Astrocyte (in vitro differentiated cells and primary cell): ENCODE results near the gene FRMD4A. TPM values are rescaled to one million over a fixed set of nuclear protein-coding genes. Genes with fewer than 3 reads are reported as not detected.

ENCODE experiments used
- DNase-seq: peaks from one replicate; pipeline ENCODE4 v3.0.0-alpha.2; 2010; ENCODE audit warnings: low read depth
- FAIRE-seq: peaks from 2 replicates; lab custom pipeline; 2011; peaks lifted over from hg19 to GRCh38; lab: Jason Lieb, UNC
- H2AFZ ChIP-seq: 2 replicates; pipeline ENCODE4 v1.6.0; 2012; ENCODE audit warnings: low read depth, low read length, inconsistent platforms
- H3K27ac ChIP-seq: 2 replicates; pipeline ENCODE4 v1.5.1; 2011; ENCODE audit warnings: low read depth, low read length, inconsistent platforms
- H3K27me3 ChIP-seq: 2 replicates; pipeline ENCODE4 v1.6.0; 2011; ENCODE audit warnings: low read length, inconsistent platforms; ENCODE audit not compliant: insufficient read depth
- H3K36me3 ChIP-seq: 2 replicates; pipeline ENCODE4 v1.5.1; 2011; ENCODE audit warnings: low read length, inconsistent platforms; ENCODE audit not compliant: insufficient read depth
- H3K4me1 ChIP-seq: 2 replicates; pipeline ENCODE4 v1.5.1; 2011; ENCODE audit warnings: low read length, inconsistent platforms; ENCODE audit not compliant: insufficient read depth
- H3K4me2 ChIP-seq: 2 replicates; pipeline ENCODE4 v1.6.0; 2012; ENCODE audit warnings: low read length, inconsistent platforms
- H3K4me3 ChIP-seq: 2 replicates; pipeline ENCODE4 v1.5.1; 2011; ENCODE audit warnings: low read depth, mild to moderate bottlenecking, low read length, inconsistent platforms; ENCODE audit not compliant: insufficient read depth
- H3K79me2 ChIP-seq: 2 replicates; pipeline ENCODE4 v1.6.0; 2012; ENCODE audit warnings: mild to moderate bottlenecking, low read length, inconsistent platforms; ENCODE audit not compliant: insufficient read depth
- H3K9ac ChIP-seq: 2 replicates; pipeline ENCODE4 v1.6.0; 2012; ENCODE audit warnings: mild to moderate bottlenecking, low read length, inconsistent platforms
- H3K9me3 ChIP-seq: 2 replicates; pipeline ENCODE4 v1.5.1; 2012; ENCODE audit warnings: low read depth, mild to moderate bottlenecking, low read length, inconsistent platforms; ENCODE audit not compliant: insufficient read depth
- H4K20me1 ChIP-seq: 2 replicates; pipeline ENCODE4 v1.6.0; 2012; ENCODE audit warnings: low read length, inconsistent platforms; ENCODE audit not compliant: insufficient read depth
- H3K27ac Mint-ChIP-seq: one replicate; pipeline ENCODE4 v1.8.0; 2021; ENCODE audit warnings: mild to moderate bottlenecking, mixed read lengths; ENCODE audit not compliant: unreplicated experiment
- H3K27me3 Mint-ChIP-seq: one replicate; pipeline ENCODE4 v1.8.0; 2021; ENCODE audit warnings: low read depth, mixed read lengths; ENCODE audit not compliant: unreplicated experiment
- H3K36me3 Mint-ChIP-seq: one replicate; pipeline ENCODE4 v1.8.0; 2021; ENCODE audit warnings: low read depth, mixed read lengths; ENCODE audit not compliant: unreplicated experiment
- H3K4me1 Mint-ChIP-seq: one replicate; pipeline ENCODE4 v1.8.0; 2021; ENCODE audit warnings: low read depth, mixed read lengths; ENCODE audit not compliant: unreplicated experiment
- H3K4me3 Mint-ChIP-seq: one replicate; pipeline ENCODE4 v1.8.0; 2021; ENCODE audit warnings: mild to moderate bottlenecking, moderate library complexity, mixed read lengths; ENCODE audit not compliant: unreplicated experiment
- H3K9me3 Mint-ChIP-seq: one replicate; pipeline ENCODE4 v1.8.0; 2021; ENCODE audit warnings: mild to moderate bottlenecking, mixed read lengths; ENCODE audit not compliant: unreplicated experiment
- EZH2 ChIP-seq: IDR thresholded peaks from 2 replicates; pipeline ENCODE4 v1.6.1; 2012; ENCODE audit warnings: mild to moderate bottlenecking, low read length, inconsistent platforms; ENCODE audit not compliant: insufficient read depth
- total RNA-seq: library from RNA; stranded (reverse); gene quantifications from 2 replicates; pipeline ENCODE4 v1.2.1, GENCODE V29; 2021
- TF ChIP-seq, protein P1 (sequence below): IDR thresholded peaks from 2 replicates; pipeline ENCODE4 v1.5.1; 2011; ENCODE audit warnings: low read depth, mild to moderate bottlenecking, inconsistent platforms, low read length, moderate library complexity; ENCODE audit not compliant: insufficient read depth

FRMD4A gene
- total RNA-seq, 1 donor from 2014 or later = 82.5 TPM

DNA sequence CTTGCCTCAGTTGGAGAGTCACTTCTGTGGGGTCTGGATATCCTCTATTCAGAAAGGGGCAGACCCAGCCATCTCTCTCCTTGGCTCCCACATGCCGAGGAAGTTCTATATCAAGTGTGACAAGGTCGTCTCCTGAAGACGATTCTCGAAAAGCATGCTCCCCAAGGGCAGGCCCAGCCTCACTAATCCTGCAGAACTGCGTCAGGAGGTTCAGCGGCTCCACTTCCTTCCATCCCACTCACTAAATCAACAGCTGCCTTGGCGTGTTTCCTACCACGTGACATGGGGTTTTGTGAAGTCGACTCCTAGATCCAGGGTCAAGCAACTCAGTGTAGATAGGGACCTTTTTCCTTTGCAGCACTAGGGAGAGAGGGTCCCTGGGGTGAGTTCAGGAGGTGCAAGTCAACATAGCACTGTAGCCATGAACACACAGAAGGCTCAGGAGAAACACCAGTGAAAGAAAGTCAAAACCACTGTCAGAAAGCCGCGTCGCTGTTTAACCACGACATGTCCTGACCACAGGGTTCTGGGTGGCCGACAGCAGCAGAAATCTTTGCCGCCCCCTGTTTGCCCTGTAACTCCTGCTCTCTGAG lies 587.5 kb downstream of the FRMD4A start:
- DNase-seq = no peak
- H3K4me2 ChIP-seq = no peak overlapping the region

DNA sequence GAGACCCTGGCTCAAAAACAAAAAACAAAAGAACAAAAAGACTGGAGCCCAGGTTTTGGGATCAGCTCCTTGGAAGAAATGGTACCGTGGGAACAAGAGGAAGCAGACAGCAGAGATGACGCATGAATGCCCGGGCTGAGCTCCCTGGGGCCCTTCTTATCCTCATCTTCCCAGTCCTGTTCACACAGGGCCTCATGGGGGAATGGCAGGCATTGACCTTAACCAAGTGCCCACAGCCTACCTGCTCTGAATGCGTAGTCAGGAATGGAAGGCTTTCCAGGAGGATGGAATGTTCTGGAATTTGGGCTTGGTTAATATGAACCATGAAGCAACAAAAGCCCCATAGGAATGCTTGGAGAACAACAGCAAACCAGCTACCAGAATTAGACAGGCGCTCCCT lies 589.3 kb downstream of the FRMD4A start:
- no peak overlapping the region for H3K4me3 Mint-ChIP-seq
- no peak for FAIRE-seq
- H3K9ac ChIP-seq = no peak overlapping the region
- H3K79me2 ChIP-seq = no peaks in the 10 kb centered on the region
- no peak overlapping the region for H3K4me3 ChIP-seq
- peaks cover 30% of the 10 kb centered on the region for H3K36me3 ChIP-seq
- H3K9me3 ChIP-seq = no peaks in the 10 kb centered on the region
- no peaks in the 10 kb centered on the region for H3K27me3 ChIP-seq
- no peak for DNase-seq
- no peak overlapping the region for H2AFZ ChIP-seq
- H3K36me3 Mint-ChIP-seq = peaks cover 21% of the 10 kb centered on the region
- no peaks in the 10 kb centered on the region for H3K9me3 Mint-ChIP-seq
- H3K27ac Mint-ChIP-seq = no peak overlapping the region
- TF ChIP-seq, protein P1, sequence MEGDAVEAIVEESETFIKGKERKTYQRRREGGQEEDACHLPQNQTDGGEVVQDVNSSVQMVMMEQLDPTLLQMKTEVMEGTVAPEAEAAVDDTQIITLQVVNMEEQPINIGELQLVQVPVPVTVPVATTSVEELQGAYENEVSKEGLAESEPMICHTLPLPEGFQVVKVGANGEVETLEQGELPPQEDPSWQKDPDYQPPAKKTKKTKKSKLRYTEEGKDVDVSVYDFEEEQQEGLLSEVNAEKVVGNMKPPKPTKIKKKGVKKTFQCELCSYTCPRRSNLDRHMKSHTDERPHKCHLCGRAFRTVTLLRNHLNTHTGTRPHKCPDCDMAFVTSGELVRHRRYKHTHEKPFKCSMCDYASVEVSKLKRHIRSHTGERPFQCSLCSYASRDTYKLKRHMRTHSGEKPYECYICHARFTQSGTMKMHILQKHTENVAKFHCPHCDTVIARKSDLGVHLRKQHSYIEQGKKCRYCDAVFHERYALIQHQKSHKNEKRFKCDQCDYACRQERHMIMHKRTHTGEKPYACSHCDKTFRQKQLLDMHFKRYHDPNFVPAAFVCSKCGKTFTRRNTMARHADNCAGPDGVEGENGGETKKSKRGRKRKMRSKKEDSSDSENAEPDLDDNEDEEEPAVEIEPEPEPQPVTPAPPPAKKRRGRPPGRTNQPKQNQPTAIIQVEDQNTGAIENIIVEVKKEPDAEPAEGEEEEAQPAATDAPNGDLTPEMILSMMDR = no peak
- no peak for TF ChIP-seq EZH2
- no peak overlapping the region for H3K4me2 ChIP-seq
- peaks cover 5% of the 10 kb centered on the region for H3K4me1 ChIP-seq
- no peaks in the 10 kb centered on the region for H3K27me3 Mint-ChIP-seq
- H4K20me1 ChIP-seq = no peaks in the 10 kb centered on the region
- H3K4me1 Mint-ChIP-seq = peaks cover 24% of the 10 kb centered on the region
- no peak overlapping the region for H3K27ac ChIP-seq

More for the DNA sequence above, 587.5 kb downstream of the FRMD4A start:
- no peaks in the 10 kb centered on the region for H3K79me2 ChIP-seq
- Mint-ChIP-seq H3K27me3 (no peaks in the 10 kb centered on the region), H3K9me3 (no peaks in the 10 kb centered on the region), H3K27ac (peak overlapping the region; percentile 58), H3K36me3 (peaks cover 18% of the 10 kb centered on the region), H3K4me1 (peaks cover 30% of the 10 kb centered on the region), H3K4me3 (no peak overlapping the region)
- no peaks in the 10 kb centered on the region for H3K9me3 ChIP-seq
- H3K27me3 ChIP-seq = no peaks in the 10 kb centered on the region
- H3K36me3 ChIP-seq = peaks cover 18% of the 10 kb centered on the region
- no peak overlapping the region for H3K27ac ChIP-seq
- no peak overlapping the region for H3K4me3 ChIP-seq
- no peak overlapping the region for H2AFZ ChIP-seq
- H3K4me1 ChIP-seq = peaks cover 13% of the 10 kb centered on the region
- FAIRE-seq = no peak
- no peaks in the 10 kb centered on the region for H4K20me1 ChIP-seq
- H3K9ac ChIP-seq = no peak overlapping the region
- TF ChIP-seq EZH2 = no peak
- TF ChIP-seq, protein P1 = no peak

DNA sequence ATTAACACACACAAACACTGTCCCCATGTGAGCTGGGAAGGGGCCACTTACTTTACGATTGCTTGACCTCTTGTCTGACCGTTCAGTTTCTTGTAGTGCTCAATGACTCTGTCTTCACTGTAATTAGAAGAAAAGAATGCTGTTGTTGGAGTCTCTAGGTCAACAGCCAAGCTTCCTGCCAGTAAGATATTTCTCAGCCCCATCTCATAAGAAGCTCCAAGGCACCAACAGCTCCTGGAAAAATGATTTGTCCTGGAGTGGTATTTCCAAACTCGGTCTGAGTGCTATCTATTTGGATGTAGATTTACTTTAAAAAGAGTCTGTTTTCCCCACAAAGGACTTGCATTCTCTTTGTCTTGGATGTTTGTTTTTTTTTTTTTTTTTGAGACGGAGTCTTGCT lies 590.3 kb downstream of the FRMD4A start:
- Histone ChIP-seq H3K4me1 (no peaks in the 10 kb centered on the region), H3K9me3 (no peaks in the 10 kb centered on the region), H3K27me3 (no peaks in the 10 kb centered on the region), H3K36me3 (peaks cover 28% of the 10 kb centered on the region), H3K27ac (no peak overlapping the region), H2AFZ (no peak overlapping the region), H4K20me1 (no peaks in the 10 kb centered on the region), H3K4me2 (no peak overlapping the region), H3K9ac (no peak overlapping the region), H3K79me2 (no peaks in the 10 kb centered on the region), H3K4me3 (no peak overlapping the region)
- H3K27me3 Mint-ChIP-seq = no peaks in the 10 kb centered on the region
- H3K36me3 Mint-ChIP-seq = peaks cover 24% of the 10 kb centered on the region
- H3K27ac Mint-ChIP-seq = no peak overlapping the region
- peaks cover 15% of the 10 kb centered on the region for H3K4me1 Mint-ChIP-seq
- FAIRE-seq (no peak), DNase-seq (no peak)
- no peaks in the 10 kb centered on the region for H3K9me3 Mint-ChIP-seq
- no peak overlapping the region for H3K4me3 Mint-ChIP-seq
- TF ChIP-seq, protein P1 = no peak
- TF ChIP-seq EZH2 = no peak
